ENCODE measurements around the gene TCP11L1.

Gene TCP11L1

GRCh38 chr11:33005175-33005574, 34.2 kb upstream of the TCP11L1 start (continued):
- no peak for TF ChIP-seq ELK4 (IDR thresholded peaks at IDR 0.05; ENCODE audit: borderline replicate concordance, low read depth, low read length)
- TF ChIP-seq ZNF155 (tag by site-specific recombination; IDR thresholded peaks at IDR 0.05), result no peak
- TF ChIP-seq, protein P1, sequence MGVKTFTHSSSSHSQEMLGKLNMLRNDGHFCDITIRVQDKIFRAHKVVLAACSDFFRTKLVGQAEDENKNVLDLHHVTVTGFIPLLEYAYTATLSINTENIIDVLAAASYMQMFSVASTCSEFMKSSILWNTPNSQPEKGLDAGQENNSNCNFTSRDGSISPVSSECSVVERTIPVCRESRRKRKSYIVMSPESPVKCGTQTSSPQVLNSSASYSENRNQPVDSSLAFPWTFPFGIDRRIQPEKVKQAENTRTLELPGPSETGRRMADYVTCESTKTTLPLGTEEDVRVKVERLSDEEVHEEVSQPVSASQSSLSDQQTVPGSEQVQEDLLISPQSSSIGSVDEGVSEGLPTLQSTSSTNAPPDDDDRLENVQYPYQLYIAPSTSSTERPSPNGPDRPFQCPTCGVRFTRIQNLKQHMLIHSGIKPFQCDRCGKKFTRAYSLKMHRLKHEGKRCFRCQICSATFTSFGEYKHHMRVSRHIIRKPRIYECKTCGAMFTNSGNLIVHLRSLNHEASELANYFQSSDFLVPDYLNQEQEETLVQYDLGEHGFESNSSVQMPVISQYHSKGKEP (tag by site-specific recombination; IDR thresholded peaks at IDR 0.05), result no peak
- no peak for TF ChIP-seq SALL2 (tag by site-specific recombination; IDR thresholded peaks at IDR 0.05; ENCODE audit: borderline replicate concordance)
- no peak for TF ChIP-seq ZNF140 (tag by site-specific recombination; IDR thresholded peaks at IDR 0.05)
- TF ChIP-seq ZNF112 (tag by site-specific recombination; IDR thresholded peaks at IDR 0.05), result no peak

DNA sequence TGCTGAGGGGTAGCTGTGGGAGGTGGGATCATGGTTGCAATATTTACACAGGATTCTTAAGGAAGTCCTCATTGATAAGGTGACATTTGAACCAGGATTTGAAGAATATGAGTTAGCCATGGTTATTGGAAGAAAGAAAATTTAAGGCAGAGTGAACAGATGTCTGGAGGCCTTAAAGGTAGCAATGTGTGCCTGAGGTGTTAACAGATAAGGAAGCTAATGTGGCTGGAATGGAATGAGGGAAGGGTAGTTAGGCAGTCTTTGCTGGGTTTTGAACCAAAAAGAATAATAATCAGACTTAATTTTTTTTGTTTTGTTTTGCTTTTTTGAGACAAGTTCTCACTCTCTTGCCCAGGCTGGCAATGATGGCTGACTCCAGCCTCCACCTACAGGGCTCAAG, 33.4 kb upstream of the TCP11L1 start:
- POLR2A ChIA-PET, result no interaction called here
- Histone ChIP-seq H3K4me3 (ENCODE audit: low read depth, low read length) (no peak overlapping the region), H3K9me3 (ENCODE audit: control insufficient read depth, insufficient read depth, low read depth, low read length) (no peaks in the 10 kb centered on the region), H3K36me3 (ENCODE audit: control insufficient read depth in 2 of 2, insufficient read depth in 1 of 2, low read length in 2 of 2) (no peaks in the 10 kb centered on the region), H3K4me1 (ENCODE audit: control insufficient read depth, insufficient read depth, low read length) (no peaks in the 10 kb centered on the region), H3K27ac (ENCODE audit: extremely low read depth, low read depth, low read length) (no peak overlapping the region)
- CTCF ChIA-PET, result interaction anchor here (0.7 kb wide), 1 partner anchor 40 kb away, joined by 3 read pairs; no protein-coding TSS in a partner anchor
- no peak for TF ChIP-seq ZNF169 (tag by site-specific recombination; IDR thresholded peaks at IDR 0.05)
- TF ChIP-seq, protein P2, sequence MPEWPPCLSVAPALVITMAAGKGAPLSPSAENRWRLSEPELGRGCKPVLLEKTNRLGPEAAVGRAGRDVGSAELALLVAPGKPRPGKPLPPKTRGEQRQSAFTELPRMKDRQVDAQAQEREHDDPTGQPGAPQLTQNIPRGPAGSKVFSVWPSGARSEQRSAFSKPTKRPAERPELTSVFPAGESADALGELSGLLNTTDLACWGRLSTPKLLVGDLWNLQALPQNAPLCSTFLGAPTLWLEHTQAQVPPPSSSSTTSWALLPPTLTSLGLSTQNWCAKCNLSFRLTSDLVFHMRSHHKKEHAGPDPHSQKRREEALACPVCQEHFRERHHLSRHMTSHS (tag by site-specific recombination; IDR thresholded peaks at IDR 0.05), result no peak
- TF ChIP-seq ZFP37 (tag by site-specific recombination; IDR thresholded peaks at IDR 0.05), result no peak
- TF ChIP-seq ZFHX2 (tag by site-specific recombination; conservative IDR thresholded peaks at IDR 0.05), result no peak
- no peak for TF ChIP-seq KLF1 (tag by site-specific recombination; IDR thresholded peaks at IDR 0.05)
- TF ChIP-seq ZNF114 (tag by site-specific recombination; IDR thresholded peaks at IDR 0.05), result no peak
- TF ChIP-seq, protein P3, sequence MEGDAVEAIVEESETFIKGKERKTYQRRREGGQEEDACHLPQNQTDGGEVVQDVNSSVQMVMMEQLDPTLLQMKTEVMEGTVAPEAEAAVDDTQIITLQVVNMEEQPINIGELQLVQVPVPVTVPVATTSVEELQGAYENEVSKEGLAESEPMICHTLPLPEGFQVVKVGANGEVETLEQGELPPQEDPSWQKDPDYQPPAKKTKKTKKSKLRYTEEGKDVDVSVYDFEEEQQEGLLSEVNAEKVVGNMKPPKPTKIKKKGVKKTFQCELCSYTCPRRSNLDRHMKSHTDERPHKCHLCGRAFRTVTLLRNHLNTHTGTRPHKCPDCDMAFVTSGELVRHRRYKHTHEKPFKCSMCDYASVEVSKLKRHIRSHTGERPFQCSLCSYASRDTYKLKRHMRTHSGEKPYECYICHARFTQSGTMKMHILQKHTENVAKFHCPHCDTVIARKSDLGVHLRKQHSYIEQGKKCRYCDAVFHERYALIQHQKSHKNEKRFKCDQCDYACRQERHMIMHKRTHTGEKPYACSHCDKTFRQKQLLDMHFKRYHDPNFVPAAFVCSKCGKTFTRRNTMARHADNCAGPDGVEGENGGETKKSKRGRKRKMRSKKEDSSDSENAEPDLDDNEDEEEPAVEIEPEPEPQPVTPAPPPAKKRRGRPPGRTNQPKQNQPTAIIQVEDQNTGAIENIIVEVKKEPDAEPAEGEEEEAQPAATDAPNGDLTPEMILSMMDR (tag by site-specific recombination; IDR thresholded peaks at IDR 0.05), result no peak
- TF ChIP-seq ZNF416 (tag by site-specific recombination; IDR thresholded peaks at IDR 0.05), result no peak
- TF ChIP-seq ZBTB1 (tag by site-specific recombination; IDR thresholded peaks at IDR 0.05), result no peak
- no peak for TF ChIP-seq ZSCAN18 (tag by site-specific recombination; IDR thresholded peaks at IDR 0.05)
- no peak for TF ChIP-seq ZNF791 (tag by site-specific recombination; IDR thresholded peaks at IDR 0.05)
- no peak for TF ChIP-seq ZNF274 (IDR thresholded peaks at IDR 0.05; ENCODE audit: low read length)
- TF ChIP-seq ZNF274 (tag by site-specific recombination; IDR thresholded peaks at IDR 0.05; ENCODE audit: borderline replicate concordance), result no peak
- TF ChIP-seq ZNF548 (tag by site-specific recombination; IDR thresholded peaks at IDR 0.05), result no peak
- TF ChIP-seq ZNF155 (tag by site-specific recombination; IDR thresholded peaks at IDR 0.05), result no peak
